ENCODE data around the gene CHKA.

CHKA gene

DNA sequence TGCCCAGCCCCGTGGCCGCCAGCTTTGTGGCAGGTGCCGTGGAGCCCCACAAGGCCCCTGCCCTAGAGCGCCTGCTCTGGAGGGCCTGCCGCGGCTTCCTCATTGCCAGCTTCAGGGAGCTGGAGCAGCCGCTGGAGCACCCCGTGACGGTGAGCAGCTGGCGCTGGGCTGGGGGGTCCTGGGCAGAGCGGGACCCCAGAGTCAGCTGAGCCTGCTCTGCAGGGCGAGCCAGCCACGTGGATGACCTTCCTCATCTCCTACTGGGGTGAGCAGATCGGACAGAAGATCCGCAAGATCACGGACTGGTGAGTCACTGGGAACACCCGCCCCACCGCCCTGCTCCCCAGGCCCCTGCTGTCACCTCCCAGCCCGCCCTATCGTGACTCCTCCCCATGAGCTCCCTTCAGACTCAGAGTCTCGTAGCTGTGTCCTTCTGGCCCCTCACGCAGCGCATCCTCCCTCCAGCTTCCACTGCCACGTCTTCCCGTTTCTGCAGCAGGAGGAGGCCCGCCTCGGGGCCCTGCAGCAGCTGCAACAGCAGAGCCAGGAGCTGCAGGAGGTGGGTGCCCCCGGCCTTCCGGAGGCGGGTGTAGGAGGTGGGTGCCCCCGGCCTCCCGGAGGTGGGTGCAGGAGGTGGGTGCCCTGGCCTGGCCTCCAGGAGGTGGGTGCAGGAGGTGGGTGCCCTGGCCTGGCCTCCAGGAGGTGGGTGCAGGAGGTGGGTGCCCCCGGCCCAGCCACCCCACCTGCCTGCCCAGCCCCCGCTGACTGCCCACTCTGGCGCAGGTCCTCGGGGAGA lies 77.6 kb downstream of the CHKA start:
- TF ChIP-seq TAF1 (IDR thresholded peaks at IDR 0.05; ENCODE audit: borderline replicate concordance, insufficient read depth, low read length) (no peak), SIN3A (IDR thresholded peaks at IDR 0.05; ENCODE audit: borderline replicate concordance, insufficient read depth, low read length) (no peak), FOXP2 (optimal IDR thresholded peaks at IDR 0.05; ENCODE audit: borderline replicate concordance, extremely low read depth, extremely low read length, insufficient read depth) (no peak), POLR2AphosphoS5 (IDR thresholded peaks at IDR 0.05; ENCODE audit: low read depth, low read length) (no peak)
- TF ChIP-seq, protein P1, sequence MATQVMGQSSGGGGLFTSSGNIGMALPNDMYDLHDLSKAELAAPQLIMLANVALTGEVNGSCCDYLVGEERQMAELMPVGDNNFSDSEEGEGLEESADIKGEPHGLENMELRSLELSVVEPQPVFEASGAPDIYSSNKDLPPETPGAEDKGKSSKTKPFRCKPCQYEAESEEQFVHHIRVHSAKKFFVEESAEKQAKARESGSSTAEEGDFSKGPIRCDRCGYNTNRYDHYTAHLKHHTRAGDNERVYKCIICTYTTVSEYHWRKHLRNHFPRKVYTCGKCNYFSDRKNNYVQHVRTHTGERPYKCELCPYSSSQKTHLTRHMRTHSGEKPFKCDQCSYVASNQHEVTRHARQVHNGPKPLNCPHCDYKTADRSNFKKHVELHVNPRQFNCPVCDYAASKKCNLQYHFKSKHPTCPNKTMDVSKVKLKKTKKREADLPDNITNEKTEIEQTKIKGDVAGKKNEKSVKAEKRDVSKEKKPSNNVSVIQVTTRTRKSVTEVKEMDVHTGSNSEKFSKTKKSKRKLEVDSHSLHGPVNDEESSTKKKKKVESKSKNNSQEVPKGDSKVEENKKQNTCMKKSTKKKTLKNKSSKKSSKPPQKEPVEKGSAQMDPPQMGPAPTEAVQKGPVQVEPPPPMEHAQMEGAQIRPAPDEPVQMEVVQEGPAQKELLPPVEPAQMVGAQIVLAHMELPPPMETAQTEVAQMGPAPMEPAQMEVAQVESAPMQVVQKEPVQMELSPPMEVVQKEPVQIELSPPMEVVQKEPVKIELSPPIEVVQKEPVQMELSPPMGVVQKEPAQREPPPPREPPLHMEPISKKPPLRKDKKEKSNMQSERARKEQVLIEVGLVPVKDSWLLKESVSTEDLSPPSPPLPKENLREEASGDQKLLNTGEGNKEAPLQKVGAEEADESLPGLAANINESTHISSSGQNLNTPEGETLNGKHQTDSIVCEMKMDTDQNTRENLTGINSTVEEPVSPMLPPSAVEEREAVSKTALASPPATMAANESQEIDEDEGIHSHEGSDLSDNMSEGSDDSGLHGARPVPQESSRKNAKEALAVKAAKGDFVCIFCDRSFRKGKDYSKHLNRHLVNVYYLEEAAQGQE (IDR thresholded peaks at IDR 0.05; ENCODE audit: insufficient read depth in 1 of 2, low read depth in 2 of 2, low read length in 2 of 2), result no peak

DNA sequence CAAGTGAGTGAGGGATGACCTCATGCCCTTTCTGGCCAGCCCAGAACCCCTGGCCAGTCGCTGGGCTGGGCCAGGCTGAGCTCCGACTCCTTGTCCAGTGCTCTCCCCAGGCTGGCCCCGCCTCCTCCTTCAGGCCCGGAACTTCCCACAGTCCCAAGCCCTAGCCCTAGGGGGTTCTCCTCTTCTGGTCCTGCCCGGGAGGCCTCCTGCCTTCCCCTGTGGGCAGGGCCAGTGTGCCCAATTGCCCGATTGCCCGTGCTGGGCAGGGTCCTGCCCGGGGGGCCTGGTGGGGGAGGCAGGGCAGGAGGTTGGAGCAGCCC lies 78.2 kb downstream of the CHKA start:
- TF ChIP-seq TAF1 (IDR thresholded peaks at IDR 0.05; ENCODE audit: borderline replicate concordance, insufficient read depth, low read length) (no peak), FOXP2 (optimal IDR thresholded peaks at IDR 0.05; ENCODE audit: borderline replicate concordance, extremely low read depth, extremely low read length, insufficient read depth) (no peak), POLR2AphosphoS5 (IDR thresholded peaks at IDR 0.05; ENCODE audit: low read depth, low read length) (no peak), SIN3A (IDR thresholded peaks at IDR 0.05; ENCODE audit: borderline replicate concordance, insufficient read depth, low read length) (no peak)
- TF ChIP-seq, protein P1 (IDR thresholded peaks at IDR 0.05; ENCODE audit: insufficient read depth in 1 of 2, low read depth in 2 of 2, low read length in 2 of 2), result no peak

DNA sequence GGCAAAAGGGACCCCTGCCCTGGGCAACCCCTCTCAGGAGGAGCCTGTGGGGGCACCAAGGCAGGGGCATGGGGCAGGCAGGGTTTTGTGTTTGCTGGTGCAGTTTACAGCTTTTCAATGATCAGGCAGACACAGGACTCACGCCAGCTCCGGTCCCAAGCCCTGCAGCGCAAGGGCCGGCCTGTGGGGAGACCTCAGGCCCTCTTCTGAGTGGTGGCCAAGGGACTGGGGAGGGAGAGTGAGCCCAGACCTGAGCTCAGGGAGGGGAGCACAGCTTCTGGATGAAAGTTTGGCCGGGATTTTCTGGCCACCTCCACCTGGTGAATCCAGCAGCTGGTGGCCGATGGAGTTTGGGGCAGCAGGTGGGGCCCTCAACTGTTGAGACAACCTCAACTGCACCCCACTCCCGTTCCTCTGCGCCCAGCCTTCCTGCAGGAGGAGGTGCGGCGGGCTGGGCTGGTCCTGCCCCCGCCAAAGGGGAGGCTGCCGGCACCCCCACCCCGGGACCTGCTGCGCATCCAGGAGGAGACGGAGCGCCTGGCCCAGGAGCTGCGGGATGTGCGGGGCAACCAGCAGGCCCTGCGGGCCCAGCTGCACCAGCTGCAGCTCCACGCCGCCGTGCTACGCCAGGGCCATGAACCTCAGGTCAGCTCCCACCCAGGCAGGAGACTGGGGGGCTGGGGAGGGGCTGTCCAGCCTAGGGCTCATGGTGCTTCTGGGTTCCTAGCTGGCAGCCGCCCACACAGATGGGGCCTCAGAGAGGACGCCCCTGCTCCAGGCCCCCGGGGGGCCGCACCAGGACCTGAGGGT lies 78.8 kb downstream of the CHKA start:
- no peak for TF ChIP-seq TAF1 (IDR thresholded peaks at IDR 0.05; ENCODE audit: borderline replicate concordance, insufficient read depth, low read length)

DNA sequence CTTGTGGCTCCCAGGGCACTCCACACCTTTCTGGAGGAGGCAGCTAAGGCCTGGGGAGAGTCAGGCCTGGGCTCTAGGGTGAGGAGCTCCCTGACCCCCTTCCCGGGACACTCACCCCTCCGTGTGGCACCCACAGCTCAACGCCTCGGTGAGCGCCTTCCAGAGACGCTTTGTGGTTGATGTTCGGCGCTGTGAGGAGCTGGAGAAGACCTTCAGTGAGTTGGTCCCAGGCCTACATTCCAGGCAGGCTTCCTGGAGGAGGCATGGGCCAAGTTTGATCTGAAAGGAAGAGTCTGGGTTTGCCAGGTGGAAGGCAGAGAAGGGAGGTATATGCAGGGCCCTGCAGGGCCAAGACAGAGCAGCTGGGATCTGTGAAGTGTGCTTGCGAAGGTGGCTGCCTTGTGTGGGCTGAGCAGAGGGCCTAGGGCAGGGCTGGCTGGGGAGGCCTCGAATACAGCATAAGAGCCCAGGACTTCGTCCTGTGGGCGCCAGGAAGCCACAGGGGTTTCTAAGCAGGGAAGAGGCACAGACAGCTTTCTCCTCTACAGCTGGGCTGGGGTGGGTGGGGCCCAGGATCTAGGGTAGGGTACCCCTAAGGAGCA lies 79.5 kb downstream of the CHKA start:
- TF ChIP-seq, protein P1 (IDR thresholded peaks at IDR 0.05; ENCODE audit: insufficient read depth in 1 of 2, low read depth in 2 of 2, low read length in 2 of 2), result no peak
- TF ChIP-seq SIN3A (IDR thresholded peaks at IDR 0.05; ENCODE audit: borderline replicate concordance, insufficient read depth, low read length) (no peak), POLR2AphosphoS5 (IDR thresholded peaks at IDR 0.05; ENCODE audit: low read depth, low read length) (no peak), FOXP2 (optimal IDR thresholded peaks at IDR 0.05; ENCODE audit: borderline replicate concordance, extremely low read depth, extremely low read length, insufficient read depth) (no peak), TAF1 (IDR thresholded peaks at IDR 0.05; ENCODE audit: borderline replicate concordance, insufficient read depth, low read length) (no peak)

DNA sequence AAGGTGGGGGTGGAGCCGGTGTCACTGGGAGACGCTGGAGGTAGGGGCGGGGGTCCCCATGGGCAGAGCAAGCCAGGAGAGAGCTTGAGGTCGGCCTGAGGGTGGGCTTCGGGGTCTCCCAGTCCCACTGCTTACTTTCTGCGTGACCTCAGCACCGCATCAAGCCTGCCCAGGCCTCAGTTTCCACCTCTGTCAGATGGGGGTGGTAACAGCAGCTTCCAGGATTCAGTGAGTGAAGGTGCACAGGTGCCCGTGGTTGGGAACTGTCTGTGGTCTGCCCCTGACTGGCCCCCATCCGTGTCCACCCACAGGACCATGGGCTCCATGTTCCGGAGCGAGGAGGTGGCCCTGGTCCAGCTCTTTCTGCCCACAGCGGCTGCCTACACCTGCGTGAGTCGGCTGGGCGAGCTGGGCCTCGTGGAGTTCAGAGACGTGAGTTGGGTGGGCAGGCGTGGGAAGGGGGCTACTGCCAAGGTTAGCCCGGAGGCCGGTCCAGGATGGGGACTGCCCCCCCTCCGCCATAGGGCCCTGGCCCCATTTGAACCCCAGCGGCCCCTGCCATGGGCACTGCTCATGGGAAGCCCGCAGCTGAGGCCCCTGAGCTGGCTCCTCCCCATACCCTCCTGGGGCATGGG lies 80.1 kb downstream of the CHKA start:
- TF ChIP-seq, protein P1 (IDR thresholded peaks at IDR 0.05; ENCODE audit: insufficient read depth in 1 of 2, low read depth in 2 of 2, low read length in 2 of 2), result no peak
- no peak for TF ChIP-seq POLR2AphosphoS5 (IDR thresholded peaks at IDR 0.05; ENCODE audit: low read depth, low read length)
- no peak for TF ChIP-seq TAF1 (IDR thresholded peaks at IDR 0.05; ENCODE audit: borderline replicate concordance, insufficient read depth, low read length)
- TF ChIP-seq SIN3A (IDR thresholded peaks at IDR 0.05; ENCODE audit: borderline replicate concordance, insufficient read depth, low read length), result no peak
- no peak for TF ChIP-seq FOXP2 (optimal IDR thresholded peaks at IDR 0.05; ENCODE audit: borderline replicate concordance, extremely low read depth, extremely low read length, insufficient read depth)
